HS-27A (cell line): ENCODE results near the gene NMRK2.
"Not testable (repeated sequence)": the region's sequence is repeated elsewhere in the genome, so short reads cannot be mapped to it uniquely, and the experiment has no call there.

Source experiments
- DNase-seq: peaks from one replicate; pipeline ENCODE4 v3.0.0-alpha.2; 2012; ENCODE audit warnings: low read depth, missing footprints

NMRK2 gene

DNA sequence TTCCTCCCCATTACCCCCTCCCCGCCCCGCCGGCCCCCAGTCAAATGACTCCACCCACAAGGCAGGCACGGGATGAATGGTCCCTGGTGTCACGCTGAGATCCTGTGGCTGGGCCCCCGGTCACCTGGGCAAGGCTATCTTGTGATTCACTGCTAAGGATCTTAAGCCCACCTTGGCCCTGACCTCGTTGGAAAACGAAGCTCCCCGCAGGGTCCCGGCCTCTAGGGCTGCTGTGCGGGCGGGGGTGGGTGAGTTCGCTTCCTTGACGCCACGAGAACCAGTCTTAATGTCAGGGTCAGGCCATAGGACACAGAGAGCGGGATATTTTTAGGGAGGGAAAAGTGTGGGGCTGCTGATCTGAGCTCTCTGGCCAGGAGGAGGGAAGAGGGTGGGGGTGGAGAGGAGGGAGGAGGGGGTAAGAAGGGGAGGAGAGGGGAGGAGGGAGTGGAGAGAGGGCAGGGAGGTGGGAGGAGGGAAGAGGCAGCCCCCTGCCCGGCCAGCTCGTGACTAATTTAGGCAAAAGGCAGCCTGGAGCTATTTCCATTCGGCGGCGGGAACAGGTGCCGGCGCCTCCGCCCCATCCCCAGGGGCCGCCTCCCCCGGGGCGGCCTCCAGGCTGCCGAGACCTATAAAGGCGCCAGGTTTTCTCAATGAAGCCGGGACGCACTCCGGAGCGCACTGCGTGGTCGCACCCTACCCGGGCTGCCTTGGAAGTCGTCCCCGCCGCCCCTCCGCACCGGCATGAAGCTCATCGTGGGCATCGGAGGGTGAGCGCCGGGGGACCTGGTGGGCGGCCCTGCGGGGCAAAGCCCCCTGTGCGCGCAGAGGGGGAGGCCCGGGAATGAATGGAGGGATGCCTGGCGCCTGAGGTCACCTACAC is at the start of gene NMRK2:
TSS of gene NMRK2 (plus strand) at position 139 of the 880 bp plus-strand sequence. CDS start at position 742, 603 bp downstream.
- DNase-seq = no peak

DNA sequence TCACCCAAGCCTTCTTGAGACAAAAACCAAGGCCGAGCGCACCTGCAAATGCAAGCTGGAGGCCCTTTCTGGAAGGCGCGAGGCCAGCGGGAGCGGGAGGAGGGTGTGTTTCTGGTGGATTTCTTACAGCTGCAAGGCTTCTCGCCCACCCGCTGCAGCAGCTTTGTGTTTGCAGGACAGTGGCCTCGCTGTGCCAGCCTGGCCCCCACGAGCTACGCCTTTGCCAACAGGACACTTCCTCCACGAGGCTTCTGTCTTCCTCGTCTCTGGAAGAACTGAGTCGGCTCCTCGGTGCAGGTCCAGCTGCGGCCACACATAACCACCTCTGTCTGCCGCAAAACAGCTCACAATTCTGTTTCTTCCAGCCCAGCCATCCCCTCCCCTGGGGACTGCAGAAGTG is 42.3 kb upstream of the NMRK2 start:
- no peak for DNase-seq

DNA sequence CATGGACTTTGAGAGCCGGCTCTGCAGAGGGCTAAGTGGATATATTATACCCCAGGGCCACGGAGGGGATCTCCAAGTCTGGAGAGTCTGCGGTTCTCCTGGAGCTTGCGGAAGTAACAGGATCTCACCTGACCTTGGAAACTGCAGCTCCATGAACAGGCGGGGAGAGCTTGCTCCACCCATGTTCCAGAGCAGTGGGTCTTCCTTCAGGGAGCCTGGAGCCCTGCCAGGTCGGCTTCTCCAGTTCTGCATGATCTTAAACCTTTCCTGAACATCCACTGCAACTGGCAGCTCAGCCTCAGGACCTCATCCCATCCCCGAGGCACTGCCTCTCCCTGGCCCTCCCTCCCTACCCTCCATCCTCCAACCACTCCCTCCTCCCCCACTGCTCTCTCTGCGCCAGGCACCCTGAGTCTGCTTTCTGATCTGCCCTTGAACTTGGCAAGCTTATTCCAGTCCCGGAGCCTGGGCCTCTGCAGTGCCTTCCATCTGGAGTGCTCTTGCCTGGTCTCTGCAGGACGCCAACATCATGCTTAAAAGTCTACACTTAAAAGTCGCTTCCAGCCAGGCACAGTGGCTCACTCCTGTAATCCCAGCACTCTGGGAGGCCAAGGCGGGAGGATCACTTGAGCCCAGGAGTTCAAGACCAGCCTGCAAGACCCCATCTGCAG is 39.2 kb upstream of the NMRK2 start:
- DNase-seq = no peak

GRCh38 chr19:3894959-3895358 is 37.9 kb upstream of the NMRK2 start:
- not testable (repeated sequence) for DNase-seq

DNA sequence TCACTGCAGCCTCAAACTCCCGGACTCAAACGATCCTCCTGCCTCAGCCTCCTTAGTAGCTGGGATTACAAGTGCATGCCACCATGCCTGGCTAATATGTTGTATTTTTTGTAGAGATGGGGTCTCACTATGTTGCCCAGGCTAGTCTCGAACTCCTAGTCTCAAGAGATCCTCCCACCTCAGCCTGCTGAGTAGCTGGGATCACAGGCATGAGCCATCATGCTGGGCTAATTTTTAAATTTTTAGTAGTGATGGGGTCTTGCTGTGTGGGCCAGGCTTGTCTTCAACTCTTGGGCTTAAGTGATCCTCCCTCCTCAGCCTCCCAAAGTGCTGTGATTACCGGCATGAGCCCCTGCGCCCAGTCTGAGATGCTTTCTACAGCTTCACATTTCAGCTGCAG is 37.1 kb upstream of the NMRK2 start:
- DNase-seq = no peak

GRCh38 chr19:3897936-3898335 is 34.9 kb upstream of the NMRK2 start:
- no peak for DNase-seq

- no peak for DNase-seq
Measured at GRCh38 chr19:3898426-3898825, 34.4 kb upstream of the NMRK2 start.

DNA sequence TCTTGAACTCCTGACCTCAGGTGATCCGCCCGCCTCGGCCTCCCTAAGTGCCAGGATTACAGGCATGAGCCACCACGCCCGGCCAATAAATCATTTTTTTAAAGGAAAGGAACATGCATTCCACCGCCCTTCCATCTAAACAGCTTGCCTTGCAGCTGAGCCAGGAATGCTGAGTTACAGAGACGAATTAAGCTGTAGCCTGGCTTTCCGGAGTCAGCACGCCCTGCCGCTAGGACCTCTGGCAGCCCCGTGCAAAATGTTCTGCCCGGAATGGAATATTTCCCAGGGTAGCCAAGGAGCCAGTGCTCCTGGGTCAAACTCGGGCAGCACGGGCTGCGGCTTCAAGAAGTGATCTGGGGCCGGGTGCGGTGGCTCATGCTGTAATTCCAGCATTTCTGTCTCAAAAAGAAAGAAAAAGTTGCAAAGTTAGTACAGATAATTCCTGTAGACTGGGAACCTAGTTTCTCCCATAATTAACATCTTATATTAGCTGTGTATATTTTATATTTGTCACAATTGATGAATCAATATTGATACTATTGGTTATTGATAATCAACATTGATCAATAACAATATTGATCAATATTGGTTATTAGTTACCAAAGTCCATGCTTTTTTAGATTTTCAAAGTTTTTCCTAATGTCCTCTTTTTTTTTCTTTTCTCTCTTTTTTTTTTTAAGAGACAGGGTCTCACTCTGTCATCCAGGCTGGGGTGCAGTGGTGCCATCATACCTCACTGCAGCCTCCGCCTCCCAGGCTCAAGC is 33.2 kb upstream of the NMRK2 start:
- DNase-seq = no peak

DNA sequence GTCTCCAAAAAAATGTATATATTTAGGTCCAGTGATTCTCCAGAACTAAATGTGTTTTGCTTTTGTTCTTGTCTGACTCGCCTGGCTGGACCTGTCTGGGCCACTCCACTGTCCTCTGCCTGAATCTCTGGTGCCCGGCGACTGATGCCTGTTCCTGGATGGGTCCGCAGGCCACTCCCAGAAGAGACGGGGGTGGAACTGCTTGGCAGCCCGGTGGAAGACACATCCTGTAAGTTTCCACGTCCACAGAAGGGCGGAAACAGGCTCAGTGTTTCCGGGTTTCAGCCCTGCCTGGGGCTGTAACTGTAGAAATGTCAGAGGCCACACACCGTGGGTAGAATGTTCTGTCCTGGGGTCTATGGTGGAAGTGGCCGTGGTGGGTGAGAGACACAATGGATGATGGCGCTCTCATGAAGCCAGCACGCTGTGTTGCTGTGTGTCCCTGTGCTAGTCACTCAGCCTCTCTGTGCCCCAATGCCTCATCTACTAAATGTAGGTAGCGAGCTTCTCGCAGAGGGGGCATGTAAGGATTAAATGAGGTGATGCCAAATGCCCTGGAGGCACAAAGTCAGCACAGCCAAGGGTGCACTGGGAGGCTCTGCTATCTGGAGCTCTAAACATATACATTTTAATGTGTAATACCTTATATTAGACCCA is 30.4 kb upstream of the NMRK2 start:
- DNase-seq = no peak

DNA sequence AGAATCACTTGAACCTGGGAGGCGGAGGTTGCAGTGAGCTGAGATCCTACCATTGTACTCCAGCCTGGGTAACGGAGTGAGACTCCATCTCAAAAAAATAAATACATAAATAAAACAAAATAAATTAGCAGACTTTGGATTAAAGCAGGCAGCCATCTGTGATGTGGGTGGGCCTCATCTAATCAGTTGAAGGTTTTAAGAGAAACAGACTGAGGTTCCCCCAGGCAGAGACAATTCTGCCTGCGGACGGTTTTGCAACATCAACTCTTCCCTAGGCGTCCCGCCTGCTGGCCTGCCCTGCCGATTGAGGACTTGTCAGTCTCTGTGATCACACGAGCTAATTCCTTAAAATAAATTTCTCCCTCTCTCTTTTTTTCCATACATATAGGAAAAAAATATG is 28.6 kb upstream of the NMRK2 start:
- no peak for DNase-seq

DNA sequence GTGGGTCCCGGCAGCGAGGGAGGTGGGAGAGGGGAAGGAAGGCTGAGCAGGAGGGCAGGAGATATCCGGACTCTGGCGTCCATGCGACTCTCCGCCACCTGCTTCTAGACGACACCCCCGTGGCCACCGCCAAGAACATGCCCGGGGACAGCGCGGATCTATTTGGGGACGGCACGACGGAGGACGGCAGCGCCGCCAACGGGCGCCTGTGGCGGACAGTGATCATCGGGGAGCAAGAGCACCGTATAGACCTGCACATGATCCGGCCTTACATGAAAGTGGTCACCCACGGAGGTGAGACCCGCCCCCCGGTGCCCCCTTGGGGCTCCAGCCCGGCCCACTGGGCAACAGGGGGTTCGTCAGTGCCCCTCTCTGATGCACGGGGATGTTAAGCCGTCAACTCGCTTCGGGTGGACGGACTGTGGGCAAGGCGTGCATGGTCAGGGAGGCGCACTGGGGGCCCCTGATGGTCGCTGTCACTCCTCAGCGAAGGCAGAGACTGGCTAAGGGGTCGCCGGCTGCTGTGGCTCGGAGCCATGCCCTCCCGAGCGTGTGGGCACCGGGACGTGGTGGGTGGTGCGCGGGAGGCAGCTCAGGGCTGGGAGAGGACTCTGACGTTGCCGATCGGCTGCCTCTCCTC is 25.1 kb upstream of the NMRK2 start:
- DNase-seq = no peak

- DNase-seq = no peak
Measured at GRCh38 chr19:3908266-3909054, 24.4 kb upstream of the NMRK2 start.

DNA sequence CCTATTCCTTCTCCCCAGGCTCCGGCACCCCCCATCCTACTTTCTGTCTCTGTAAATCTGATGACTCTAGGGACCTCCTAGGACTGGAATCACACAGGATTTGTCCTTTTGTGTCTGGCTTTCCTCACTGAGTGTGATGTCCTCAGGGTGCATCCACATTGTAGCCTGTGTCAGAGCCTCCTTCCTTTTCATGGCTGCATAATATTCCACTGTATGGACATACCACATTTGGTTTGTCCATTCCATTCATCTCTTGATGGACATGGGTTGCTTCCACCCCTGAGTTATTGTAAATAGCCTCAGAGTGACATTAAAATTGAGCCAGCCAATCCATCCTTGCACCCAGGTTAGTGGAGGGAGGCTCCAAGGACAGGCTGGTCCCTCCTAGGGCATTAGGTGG is 22.8 kb upstream of the NMRK2 start:
- no peak for DNase-seq

GRCh38 chr19:3914199-3914598 is 18.7 kb upstream of the NMRK2 start:
- DNase-seq = no peak

GRCh38 chr19:3916033-3916432 is 16.8 kb upstream of the NMRK2 start:
- DNase-seq = no peak

DNA sequence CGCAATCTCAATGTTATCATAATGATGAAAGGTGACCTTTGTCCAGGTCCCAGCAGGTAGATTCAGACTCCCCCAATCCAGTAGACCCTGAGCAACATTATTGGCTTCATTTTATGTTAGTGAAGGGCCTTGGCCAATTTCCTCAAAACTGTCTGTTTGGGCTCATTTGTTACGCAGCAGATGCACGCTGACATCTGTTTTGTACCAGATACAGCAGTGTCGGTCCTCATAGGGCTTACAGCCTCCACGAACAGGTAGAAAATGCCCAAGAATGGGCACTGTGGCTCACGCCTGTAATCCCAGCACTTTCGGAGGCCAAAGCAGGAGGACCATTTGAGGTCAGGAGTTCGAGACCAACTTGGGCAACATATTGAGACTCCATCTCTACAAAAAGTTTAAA is 13.1 kb upstream of the NMRK2 start:
- no peak for DNase-seq

- no peak for DNase-seq
Measured at GRCh38 chr19:3923096-3923758, 9.6 kb upstream of the NMRK2 start.

DNA sequence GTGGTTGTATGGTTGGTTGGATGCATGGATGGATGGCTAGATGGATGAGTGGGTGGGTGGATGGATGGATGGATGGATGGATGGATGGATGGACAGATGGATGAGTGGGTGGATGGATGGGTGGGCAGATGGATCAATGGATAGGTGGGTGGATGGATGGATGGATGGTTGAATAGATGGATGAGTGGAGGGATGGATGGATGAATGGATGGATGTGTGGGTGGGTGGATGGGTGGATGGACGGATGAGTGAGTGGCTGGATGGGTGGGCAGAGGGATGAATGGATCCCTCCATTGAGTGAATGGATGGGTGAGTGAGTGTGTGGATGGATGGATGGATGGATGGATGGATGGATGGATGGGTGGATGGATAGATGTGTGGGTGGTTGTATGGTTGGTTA is 9.0 kb upstream of the NMRK2 start:
- no peak for DNase-seq

- no peak for DNase-seq
Measured at GRCh38 chr19:3931041-3931440, 1.8 kb upstream of the NMRK2 start.
